HG03521 (cell line): ENCODE results near the gene PARP1.
"Not testable (repeated sequence)": the region's sequence is repeated elsewhere in the genome, so short reads cannot be mapped to it uniquely, and the experiment has no call there.

Experiments
- ATAC-seq: cut with Tn5 transposase; IDR thresholded peaks from one replicate; pipeline ENCODE4 v1.9.1; 2021; ENCODE audit warnings: mild to moderate bottlenecking, moderate library complexity; ENCODE audit not compliant: unreplicated experiment

The PARP1 gene

DNA sequence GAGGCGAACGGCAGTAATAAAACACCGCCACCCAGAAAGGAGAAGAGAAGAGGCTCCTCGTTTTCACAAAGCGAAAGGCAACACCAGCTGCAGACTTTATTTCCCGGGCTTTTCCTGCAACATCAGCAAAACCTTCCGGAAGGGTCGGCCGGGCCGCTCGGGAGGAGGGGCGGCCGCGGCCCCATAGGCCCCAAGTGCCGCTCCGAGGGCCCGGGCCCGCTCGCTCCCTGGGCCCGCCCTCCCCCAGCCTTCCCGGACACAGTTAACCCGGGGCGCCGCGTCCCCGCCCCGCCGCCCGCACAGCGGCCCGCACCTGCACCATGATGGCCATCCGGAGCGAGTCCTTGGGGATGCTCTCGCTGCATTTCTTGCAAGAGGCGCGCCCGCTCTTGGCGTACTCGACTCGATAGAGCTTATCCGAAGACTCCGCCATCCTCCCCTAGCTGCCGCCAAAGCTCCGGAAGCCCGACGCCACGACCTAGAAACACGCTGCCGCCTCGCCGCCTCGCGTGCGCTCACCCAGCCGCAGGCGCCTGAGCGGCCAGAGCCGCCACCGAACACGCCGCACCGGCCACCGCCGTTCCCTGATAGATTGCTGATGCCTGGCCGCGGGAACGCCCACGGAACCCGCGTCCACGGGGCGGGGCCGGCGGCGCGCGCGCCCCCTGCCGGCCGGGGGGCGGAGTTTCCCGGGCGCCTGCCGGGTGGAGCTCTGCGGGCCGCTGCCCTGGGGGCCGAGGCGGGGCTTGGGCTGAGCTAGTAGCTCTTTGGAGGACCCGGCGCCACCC, at the start of gene PARP1:
TSS of gene PARP1 (minus strand) at position 597 of the 788 bp plus-strand sequence. CDS start at position 433, 164 bp downstream.
- peak; percentile 78 for ATAC-seq

GRCh38 chr1:226457307-226457712, 49.4 kb upstream of the PARP1 start:
- no peak for ATAC-seq

GRCh38 chr1:226455843-226456242, 48.0 kb upstream of the PARP1 start:
- no peak for ATAC-seq

DNA sequence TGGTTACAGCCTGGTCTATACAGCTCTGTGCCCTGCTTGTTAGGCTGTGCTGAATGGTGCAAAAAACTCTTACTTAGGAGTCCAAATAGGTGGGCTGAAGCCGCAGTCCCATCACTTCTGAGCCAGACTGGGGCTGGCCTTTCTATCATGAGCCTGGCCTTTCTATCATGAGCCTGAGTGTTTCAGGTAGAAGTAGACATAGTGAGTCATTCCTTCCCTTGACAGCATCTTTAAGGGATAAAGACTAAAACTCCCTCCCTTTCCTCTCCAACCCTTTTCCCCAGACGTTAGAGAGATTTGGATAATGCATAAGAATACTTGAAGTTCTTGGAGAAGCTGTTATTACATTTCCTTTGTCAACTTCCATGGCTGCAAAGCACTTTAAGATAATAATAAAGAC, 46.5 kb upstream of the PARP1 start:
- no peak for ATAC-seq

DNA sequence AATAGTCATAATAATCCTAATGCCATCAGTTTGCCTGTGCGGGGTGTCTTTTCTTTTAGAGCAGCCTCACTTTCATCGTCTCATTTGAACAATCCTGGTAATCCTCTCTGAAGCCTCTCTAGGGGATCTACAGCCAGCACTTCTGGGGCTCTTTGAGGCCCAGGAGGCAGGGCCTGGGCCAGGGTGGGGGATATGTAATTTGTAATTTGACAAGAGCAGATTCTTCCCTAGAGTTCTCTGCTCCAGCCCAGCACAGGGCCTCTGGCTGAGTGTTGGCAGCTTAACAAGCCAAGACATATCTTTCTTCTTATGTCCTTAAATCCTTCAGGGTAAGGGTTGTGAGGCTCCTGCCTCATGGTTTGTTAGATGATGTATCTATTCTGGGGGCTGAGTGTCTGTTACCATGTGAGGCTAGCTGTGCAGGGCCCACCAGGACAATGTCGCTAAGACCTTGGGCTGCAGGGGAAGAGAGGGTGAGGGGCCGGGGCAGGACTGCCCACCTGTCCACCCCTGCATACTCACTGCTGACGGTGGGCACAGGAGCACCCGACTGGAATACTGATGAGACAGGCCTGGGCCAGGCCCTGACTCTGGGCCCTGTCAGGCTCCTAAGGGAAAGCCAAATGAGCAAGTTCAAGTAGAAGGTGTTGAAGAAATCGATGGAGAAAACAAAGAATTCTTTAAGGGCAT, 45.3 kb upstream of the PARP1 start:
- no peak for ATAC-seq

DNA sequence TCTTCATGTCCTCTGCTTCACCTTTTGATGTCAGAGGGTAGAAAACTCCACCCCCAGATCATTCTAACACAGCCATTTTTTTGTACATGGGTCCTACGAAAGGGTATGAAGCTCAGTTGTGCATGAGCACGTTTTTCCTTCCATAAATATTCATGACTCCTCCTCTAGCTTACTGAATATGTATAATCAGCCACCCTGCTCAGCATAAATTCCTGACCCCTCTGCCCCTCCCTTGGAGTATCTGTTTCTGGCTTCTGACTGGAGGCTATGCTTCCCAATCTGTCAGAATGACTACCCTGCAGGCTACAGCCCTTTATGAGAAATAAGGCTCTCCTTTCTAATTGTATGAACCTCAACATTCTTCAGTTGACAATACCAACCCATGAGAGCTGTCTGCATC, 42.8 kb upstream of the PARP1 start:
- no peak for ATAC-seq

DNA sequence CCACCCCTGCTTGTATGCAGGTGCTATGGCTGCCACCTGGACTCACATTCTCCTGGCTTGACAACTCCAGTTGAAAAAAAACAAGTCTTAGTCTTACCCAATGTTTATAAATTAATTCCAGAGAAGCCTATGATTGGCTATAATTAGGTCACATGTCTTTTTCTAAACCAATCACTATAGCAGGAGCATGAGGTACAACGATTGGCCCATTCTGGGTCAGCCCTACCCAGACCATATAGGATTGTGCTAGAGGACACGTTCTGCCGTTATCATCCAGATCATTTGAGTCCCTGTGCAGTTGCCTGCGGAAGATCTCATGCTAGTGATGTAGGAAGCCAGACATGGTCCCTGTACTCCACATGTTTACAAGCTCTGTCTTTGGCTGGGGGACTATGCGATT, 41.9 kb upstream of the PARP1 start:
- no peak for ATAC-seq

- no peak for ATAC-seq
Observed at GRCh38 chr1:226447932-226448665, 40.2 kb upstream of the PARP1 start.

- no peak for ATAC-seq
Observed at GRCh38 chr1:226446094-226446493, 38.2 kb upstream of the PARP1 start.

- peak; percentile 100 for ATAC-seq
Observed at GRCh38 chr1:226444901-226445300, 37.0 kb upstream of the PARP1 start.

DNA sequence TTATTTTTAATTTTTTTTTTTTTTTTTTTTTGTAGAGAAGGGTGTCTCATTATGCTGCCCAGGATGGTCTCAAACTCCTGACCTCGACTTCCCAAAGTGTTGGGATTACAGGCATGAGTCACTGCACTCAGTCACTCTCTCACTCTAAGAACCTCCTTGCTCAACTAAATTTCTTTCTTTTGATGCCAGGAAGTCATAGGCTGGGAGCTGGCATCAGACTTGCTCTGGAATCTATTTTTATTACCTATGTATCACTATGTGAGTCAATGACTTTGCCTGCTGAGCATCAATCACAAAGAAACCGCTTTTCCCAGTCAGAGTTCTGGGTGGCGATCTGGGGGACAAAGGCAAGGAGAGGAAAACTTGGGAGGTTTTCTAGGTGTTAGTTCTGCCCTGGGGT, 35.5 kb upstream of the PARP1 start:
- ATAC-seq, result no peak

- no peak for ATAC-seq
Observed at GRCh38 chr1:226443033-226443432, 35.1 kb upstream of the PARP1 start.

DNA sequence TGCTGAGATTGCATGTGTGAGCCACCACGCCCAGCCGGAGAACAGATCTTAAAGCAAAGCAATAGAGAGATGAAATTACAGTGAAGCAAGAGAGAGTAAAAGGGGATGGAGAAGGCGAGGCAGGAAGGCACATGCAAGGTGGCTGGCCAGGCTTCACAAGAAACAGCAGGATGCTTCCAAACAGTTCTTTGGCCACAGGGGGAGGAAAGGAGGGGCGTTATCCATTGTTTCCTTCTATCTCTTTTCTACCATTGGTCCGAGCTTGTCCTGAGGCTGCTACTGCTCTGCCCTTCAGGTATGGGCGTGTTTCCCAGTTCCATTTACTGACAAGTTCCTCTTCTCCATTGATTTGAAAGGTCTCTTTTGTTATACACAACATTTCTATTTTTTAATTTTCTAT, 33.7 kb upstream of the PARP1 start:
- no peak for ATAC-seq

DNA sequence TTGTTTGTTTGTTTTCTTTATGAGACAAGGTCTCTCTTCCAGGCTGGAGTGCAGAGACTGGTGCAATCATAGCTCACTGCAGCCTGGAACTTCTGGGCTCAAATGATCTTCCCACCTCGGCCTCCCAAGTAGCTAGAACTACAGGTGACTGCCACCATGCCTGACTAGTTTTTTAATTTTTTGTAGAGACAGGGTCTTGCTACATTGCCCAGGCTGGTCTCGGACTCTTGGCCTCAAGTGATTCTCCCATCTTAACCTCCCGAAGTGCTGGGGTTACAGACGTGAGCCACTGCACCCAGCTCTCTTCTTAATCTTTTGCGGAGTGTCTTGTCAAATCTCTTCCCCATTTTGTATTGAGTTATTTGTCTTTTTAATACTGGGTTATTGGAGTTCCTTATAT, 32.6 kb upstream of the PARP1 start:
- ATAC-seq, result no peak

- ATAC-seq, result no peak
Observed at GRCh38 chr1:226438007-226438406, 30.1 kb upstream of the PARP1 start.

DNA sequence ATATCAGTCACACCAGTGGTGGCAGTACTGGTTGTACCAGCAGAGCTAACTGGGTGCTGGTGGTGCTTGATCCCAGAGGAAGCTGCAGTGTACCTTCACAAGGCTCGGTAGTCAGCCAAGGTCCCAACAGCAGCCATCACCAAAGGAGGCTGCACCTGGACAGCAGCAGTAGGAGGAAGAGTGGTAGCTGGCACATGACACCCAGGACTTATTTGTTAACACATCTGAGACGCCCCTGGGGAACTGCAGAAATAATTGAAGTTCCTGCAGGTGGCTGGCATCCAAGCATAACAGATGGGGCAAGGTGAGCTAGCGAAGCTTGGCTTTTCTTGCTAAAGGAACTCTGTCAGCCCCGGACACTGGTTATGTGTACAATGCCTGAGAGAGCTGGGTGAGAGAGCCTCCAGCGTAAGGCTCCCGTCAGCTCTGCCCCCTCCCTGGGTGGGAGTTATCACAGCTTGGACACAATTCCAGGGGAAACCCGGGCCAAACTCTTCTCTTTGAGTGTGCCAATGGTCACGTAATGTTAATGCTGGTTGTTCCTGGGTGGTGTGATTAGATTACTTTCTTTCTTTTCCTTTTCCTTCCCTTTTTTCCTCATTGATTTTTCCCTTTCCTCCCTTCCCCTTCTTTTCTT, 29.1 kb upstream of the PARP1 start:
- ATAC-seq, result no peak

GRCh38 chr1:226436472-226436854, 28.6 kb upstream of the PARP1 start:
- ATAC-seq, result no peak

- ATAC-seq, result no peak
Observed at GRCh38 chr1:226433341-226433720, 25.4 kb upstream of the PARP1 start.

GRCh38 chr1:226432586-226433340, 24.9 kb upstream of the PARP1 start:
- ATAC-seq, result no peak

DNA sequence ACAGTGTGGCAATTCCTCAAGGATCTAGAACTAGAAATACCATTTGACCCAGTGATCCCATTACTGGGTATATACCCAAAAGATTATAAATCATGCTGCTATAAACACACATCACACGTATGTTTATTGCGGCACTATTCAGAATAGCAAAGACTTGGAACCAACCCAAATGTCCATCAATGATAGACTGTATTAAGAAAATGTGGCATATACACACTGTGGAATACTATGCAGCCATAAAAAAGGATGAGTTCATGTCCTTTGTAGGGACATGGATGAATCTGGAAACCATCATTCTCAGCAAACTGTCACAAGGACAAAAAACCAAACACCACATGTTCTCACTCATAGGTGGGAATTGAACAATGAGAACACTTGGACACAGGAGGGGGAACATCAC, 24.0 kb upstream of the PARP1 start:
- ATAC-seq, result not testable (repeated sequence)
